Measurements from ENCODE around the gene CHRDL2.

GRCh38 chr11:74689666-74690065 is 41.6 kb downstream of the CHRDL2 start:
- TF ChIP-seq CTCF (conservative IDR thresholded peaks at IDR 0.05; ENCODE audit: low read length) = no peak
- no peak for TF ChIP-seq EZH2phosphoT487 (IDR thresholded peaks at IDR 0.05; ENCODE audit: borderline replicate concordance, low read depth, low read length)
